H9 (cell line): ENCODE data around the gene TBCC. TPM values are rescaled to one million over a fixed set of nuclear protein-coding genes. Genes with fewer than 3 reads are reported as not detected.

Experiments used
- DNase-seq: peaks from one replicate; pipeline ENCODE4 v3.0.0-alpha.2; 2017
- H2AFZ ChIP-seq: one replicate; pipeline ENCODE4 v1.6.1; 2013; ENCODE audit warnings: mild to moderate bottlenecking, low read length, control low read depth, moderate library complexity
- H2AK5ac ChIP-seq: 2 replicates; pipeline ENCODE4 v1.6.1; 2013; ENCODE audit warnings: low read length, control low read depth, mixed read lengths; ENCODE audit not compliant: insufficient read length
- H2BK120ac ChIP-seq: one replicate; pipeline ENCODE4 v1.6.1; 2013; ENCODE audit warnings: low read depth, mild to moderate bottlenecking, low read length, control low read depth, inconsistent platforms; ENCODE audit not compliant: poor library complexity, severe bottlenecking
- H2BK12ac ChIP-seq: 2 replicates; pipeline ENCODE4 v1.6.1; 2013; ENCODE audit warnings: low read length, control low read depth, mixed read lengths, low read depth; ENCODE audit not compliant: insufficient read length
- H2BK15ac ChIP-seq: 2 replicates; pipeline ENCODE4 v1.6.1; 2013; ENCODE audit warnings: low read depth, low read length, control low read depth
- H2BK20ac ChIP-seq: one replicate; pipeline ENCODE4 v1.6.1; 2013; ENCODE audit warnings: low read depth, mild to moderate bottlenecking, low read length, control low read depth, inconsistent platforms; ENCODE audit not compliant: poor library complexity, severe bottlenecking
- H2BK5ac ChIP-seq: 2 replicates; pipeline ENCODE4 v1.6.1; 2013; ENCODE audit warnings: low read length, control low read depth, mixed read lengths; ENCODE audit not compliant: insufficient read length
- H3K14ac ChIP-seq: 2 replicates; pipeline ENCODE4 v1.6.1; 2013; ENCODE audit warnings: low read length, control low read depth; ENCODE audit not compliant: insufficient read depth
- H3K18ac ChIP-seq: 2 replicates; pipeline ENCODE4 v1.6.1; 2013; ENCODE audit warnings: low read depth, mild to moderate bottlenecking, mixed read lengths, low read length, control low read depth; ENCODE audit not compliant: insufficient read length
- H3K23ac ChIP-seq: 2 replicates; pipeline ENCODE4 v1.6.1; 2013; ENCODE audit warnings: low read length, control low read depth, mixed read lengths, low read depth; ENCODE audit not compliant: insufficient read length
- H3K23me2 ChIP-seq: 2 replicates; pipeline ENCODE4 v1.6.1; 2013; ENCODE audit warnings: low read depth, mild to moderate bottlenecking, mixed read lengths, low read length, control low read depth; ENCODE audit not compliant: insufficient read length, poor library complexity, severe bottlenecking
- H3K27ac ChIP-seq: 2 replicates; pipeline ENCODE4 v1.5.1; 2013; ENCODE audit warnings: low read length, control low read depth, mixed read lengths, low read depth; ENCODE audit not compliant: insufficient read length
- H3K27me3 ChIP-seq: 2 replicates; pipeline ENCODE4 v1.6.1; 2013; ENCODE audit warnings: low read length, control low read depth, inconsistent platforms; ENCODE audit not compliant: insufficient read depth
- H3K4ac ChIP-seq: 2 replicates; pipeline ENCODE4 v1.6.1; 2013; ENCODE audit warnings: low read depth, mild to moderate bottlenecking, control low read depth, inconsistent platforms, low read length, moderate library complexity
- H3K4me1 ChIP-seq: 2 replicates; pipeline ENCODE4 v1.6.1; 2013; ENCODE audit warnings: low read length, control low read depth, inconsistent platforms; ENCODE audit not compliant: insufficient read depth
- H3K4me2 ChIP-seq: 2 replicates; pipeline ENCODE4 v1.6.1; 2013; ENCODE audit warnings: low read length, control low read depth, mixed read lengths; ENCODE audit not compliant: insufficient read length, insufficient read depth
- H3K56ac ChIP-seq: 2 replicates; pipeline ENCODE4 v1.6.1; 2013; ENCODE audit warnings: low read depth, mild to moderate bottlenecking, mixed read lengths, low read length, control low read depth; ENCODE audit not compliant: insufficient read length
- H3K79me1 ChIP-seq: 2 replicates; pipeline ENCODE4 v1.6.1; 2013; ENCODE audit warnings: low read depth, mild to moderate bottlenecking, moderate library complexity, low read length, control low read depth, inconsistent platforms; ENCODE audit not compliant: insufficient read depth, poor library complexity, severe bottlenecking
- H3K79me2 ChIP-seq: 2 replicates; pipeline ENCODE4 v1.6.1; 2013; ENCODE audit warnings: low read length, control low read depth, inconsistent platforms; ENCODE audit not compliant: insufficient read depth
- H3K9ac ChIP-seq: 2 replicates; pipeline ENCODE4 v1.6.1; 2013; ENCODE audit warnings: low read length, control low read depth, mixed read lengths; ENCODE audit not compliant: insufficient read length; ENCODE audit errors: extremely low read depth
- H3K9me3 ChIP-seq: one replicate; pipeline ENCODE4 v1.6.1; 2013; ENCODE audit warnings: low read depth, low read length, inconsistent platforms; ENCODE audit not compliant: control insufficient read depth
- H3T11ph ChIP-seq: one replicate; pipeline ENCODE4 v1.6.1; 2013; ENCODE audit warnings: mild to moderate bottlenecking, low read length, control low read depth, inconsistent platforms
- H4K20me1 ChIP-seq: one replicate; pipeline ENCODE4 v1.6.1; 2013; ENCODE audit not compliant: control insufficient read depth, insufficient read length, insufficient read depth
- H4K5ac ChIP-seq: 2 replicates; pipeline ENCODE4 v1.6.1; 2013; ENCODE audit warnings: low read depth, mild to moderate bottlenecking, mixed read lengths, low read length, control low read depth; ENCODE audit not compliant: insufficient read length
- H4K8ac ChIP-seq: replicated peaks from 2 replicates; pipeline ENCODE4 v1.6.1; 2013; ENCODE audit warnings: low read length, control low read depth, mixed read lengths, low read depth; ENCODE audit not compliant: insufficient read length
- H4K91ac ChIP-seq: 2 replicates; pipeline ENCODE4 v1.6.1; 2013; ENCODE audit warnings: low read depth, mild to moderate bottlenecking, moderate library complexity, mixed read lengths, low read length, control low read depth; ENCODE audit not compliant: insufficient read length
- H3K27ac Mint-ChIP-seq, 3 experiments: 2 replicates in 2 of 3; 3 replicates in 1 of 3; pipeline ENCODE4 v1.8.0; 2020 to 2021; ENCODE audit warnings: mixed read lengths in 3 of 3, mild to moderate bottlenecking in 1 of 3, moderate library complexity in 1 of 3
- H3K27me3 Mint-ChIP-seq: 2 replicates; pipeline ENCODE4 v1.8.0; 2021; ENCODE audit warnings: low read depth, mild to moderate bottlenecking, moderate library complexity, mixed read lengths
- H3K36me3 Mint-ChIP-seq, 3 experiments: 2 replicates in 2 of 3; 3 replicates in 1 of 3; pipeline ENCODE4 v1.8.0; 2020 to 2021; ENCODE audit warnings: low read depth in 3 of 3, mixed read lengths in 3 of 3; ENCODE audit not compliant: insufficient read depth in 1 of 3
- H3K4me1 Mint-ChIP-seq, 2 experiments: 2 replicates each; pipeline ENCODE4 v1.8.0; 2020; ENCODE audit warnings: mixed read lengths in 2 of 2
- H3K4me3 Mint-ChIP-seq, 2 experiments: 2 replicates in 1 of 2; 3 replicates in 1 of 2; pipeline ENCODE4 v1.8.0; 2020 to 2021; ENCODE audit warnings: mild to moderate bottlenecking in 2 of 2, mixed read lengths in 2 of 2, moderate library complexity in 1 of 2
- H3K9me3 Mint-ChIP-seq, 2 experiments: 2 replicates in 1 of 2; 3 replicates in 1 of 2; pipeline ENCODE4 v1.8.0; 2020; ENCODE audit warnings: mild to moderate bottlenecking in 2 of 2, mixed read lengths in 2 of 2, moderate library complexity in 1 of 2
- CTCF ChIP-seq: fragments of 200-600 bp; sonication (generic); conservative IDR thresholded peaks from 3 replicates; pipeline ENCODE4 v1.8.0; 2021; ENCODE audit warnings: antibody characterized with exemption, mild to moderate bottlenecking
- WGBS: extraction: QIAGEN DNeasy Blood & Tissue Kit; methylation state at CpG from one replicate; pipeline ENCODE4 v1.1.7; 2013; ENCODE audit warnings: missing lambda C conversion rate, low lambda C conversion rate, mixed read lengths; ENCODE audit not compliant: insufficient read length; ENCODE audit errors: extremely low coverage; 5-methylcytosine and 5-hydroxymethylcytosine counted together
- total RNA-seq: library from RNA; stranded (reverse); gene quantifications from 2 replicates; pipeline ENCODE4 v1.2.1, GENCODE V29; 2021

Gene TBCC
- total RNA-seq, 1 experiment from 2014 or later, result 25.6 TPM

DNA sequence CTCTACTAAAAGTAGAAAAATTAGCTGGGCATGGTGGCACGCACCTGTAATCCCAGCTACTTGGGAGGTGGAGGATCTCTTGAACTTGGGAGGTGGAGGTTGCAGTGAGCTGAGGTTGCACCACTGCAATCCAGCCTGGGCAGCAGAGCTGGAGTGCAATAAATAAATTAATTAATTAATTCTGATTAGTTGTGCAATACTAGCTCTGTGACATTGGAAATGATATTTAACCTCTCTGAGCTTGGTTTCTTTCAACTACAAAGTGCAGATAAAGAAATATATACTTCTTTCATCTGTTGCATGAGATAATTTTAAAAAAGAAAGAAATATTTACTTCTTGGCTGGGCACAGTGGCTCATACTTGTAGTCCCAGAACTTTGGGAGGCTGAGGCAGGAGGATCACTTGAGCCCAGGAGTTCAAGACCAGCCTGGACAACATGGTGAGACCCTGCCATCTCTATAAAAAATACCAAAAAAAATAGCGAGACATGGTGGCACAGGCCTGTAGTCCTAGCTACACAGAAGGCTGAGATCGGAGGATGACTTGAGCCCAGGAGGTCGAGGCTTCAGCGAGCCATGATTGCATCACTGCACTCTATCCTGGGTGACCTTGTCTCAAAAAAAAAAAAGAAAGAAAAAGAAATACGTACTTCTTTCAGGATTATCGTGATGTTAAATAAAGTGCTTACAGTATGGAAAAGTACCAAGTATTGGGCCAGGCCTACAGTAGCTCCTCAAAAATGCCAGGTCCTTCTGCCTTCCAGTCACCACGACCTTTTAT, 15.6 kb upstream of the TBCC start:
- Histone ChIP-seq H3K9ac (no peak overlapping the region), H2AK5ac (no peak overlapping the region), H3K4me1 (peaks cover 10% of the 10 kb centered on the region; the same call in 1 of the 2 replicates), H2AFZ (no peak overlapping the region), H4K20me1 (no peaks in the 10 kb centered on the region), H2BK15ac (no peak overlapping the region), H2BK120ac (no peak overlapping the region), H2BK5ac (no peak overlapping the region), H3K23me2 (no peaks in the 10 kb centered on the region), H3T11ph (no peak overlapping the region), H4K91ac (no peak overlapping the region), H3K9me3 (no peaks in the 10 kb centered on the region), H3K4ac (no peak overlapping the region), H3K14ac (no peak overlapping the region), H3K79me1 (no peaks in the 10 kb centered on the region), H3K27ac (no peak overlapping the region), H2BK12ac (no peak overlapping the region), H4K8ac (no peak overlapping the region), H3K4me2 (no peak overlapping the region), H3K79me2 (no peaks in the 10 kb centered on the region), H3K56ac (no peak overlapping the region), H3K18ac (no peak overlapping the region), H3K23ac (no peak overlapping the region), H4K5ac (no peak overlapping the region), H2BK20ac (no peak overlapping the region), H3K27me3 (no peaks in the 10 kb centered on the region)
- peaks cover 0 to 22% (median 9%) of the 10 kb centered on the region in 3 experiments; a peak in 4 of 7 replicates for H3K36me3 Mint-ChIP-seq
- TF ChIP-seq CTCF, result no peak
- peaks cover 39 to 45% of the 10 kb centered on the region in 2 experiments for H3K4me1 Mint-ChIP-seq
- H3K9me3 Mint-ChIP-seq, result no peaks in the 10 kb centered on the region
- no peak for DNase-seq
- WGBS, result no CpG with 5 or more reads among the region's 8 CpGs
- H3K4me3 Mint-ChIP-seq, result no peak overlapping the region
- peak overlapping the region in 1 of 3 experiments; percentile 46; a peak in 1 of 7 replicates for H3K27ac Mint-ChIP-seq
- H3K27me3 Mint-ChIP-seq, result no peaks in the 10 kb centered on the region
